Stomach smooth muscle (tissue), 2 donors: ENCODE results near the gene UPK1A.

ENCODE experiments used
- H3K27ac ChIP-seq: one replicate; pipeline ENCODE4 v1.7.0; 2013; ENCODE audit warnings: mild to moderate bottlenecking, low read length, inconsistent platforms
- H3K27me3 ChIP-seq, 2 donors: one replicate each; pipeline ENCODE4 v1.7.0; 2013; ENCODE audit warnings: low read length in 2 of 2; ENCODE audit not compliant: insufficient read depth in 2 of 2, control insufficient read depth in 1 of 2
- H3K36me3 ChIP-seq, 2 donors: one replicate each; pipeline ENCODE4 v1.7.0; 2013; ENCODE audit warnings: low read length in 2 of 2; ENCODE audit not compliant: control insufficient read depth in 2 of 2, insufficient read depth in 2 of 2
- H3K4me1 ChIP-seq: one replicate; pipeline ENCODE4 v1.7.0; 2013; ENCODE audit warnings: low read length; ENCODE audit not compliant: control insufficient read depth, insufficient read depth
- H3K4me3 ChIP-seq, 2 donors: one replicate each; pipeline ENCODE4 v1.7.0; 2013; ENCODE audit warnings: low read length in 2 of 2
- H3K9ac ChIP-seq, 2 donors: one replicate each; pipeline ENCODE4 v1.7.0; 2013; ENCODE audit warnings: low read length in 2 of 2, mild to moderate bottlenecking in 1 of 2
- H3K9me3 ChIP-seq, 2 donors: one replicate each; pipeline ENCODE4 v1.7.0; 2013; ENCODE audit warnings: low read length in 2 of 2; ENCODE audit not compliant: control insufficient read depth in 2 of 2
- donor health status: healthy.
- donor health status: Pancreatic carcinoma.

Gene UPK1A

GRCh38 chr19:35633727-35634440 lies 32.4 kb upstream of the UPK1A start:
- H3K36me3 ChIP-seq = peaks cover 48 to 58% of the 10 kb centered on the region in 2 donors
- H3K9ac ChIP-seq = no peak overlapping the region
- peaks cover 10% of the 10 kb centered on the region for H3K4me1 ChIP-seq
- no peak overlapping the region for H3K27ac ChIP-seq
- no peaks in the 10 kb centered on the region for H3K9me3 ChIP-seq
- no peaks in the 10 kb centered on the region for H3K27me3 ChIP-seq
- no peak overlapping the region for H3K4me3 ChIP-seq

- Histone ChIP-seq H3K4me3 (no peak overlapping the region), H3K27ac (no peak overlapping the region), H3K4me1 (no peaks in the 10 kb centered on the region), H3K9ac (no peak overlapping the region), H3K36me3 (peaks cover 38 to 46% of the 10 kb centered on the region in 2 donors), H3K27me3 (no peaks in the 10 kb centered on the region), H3K9me3 (no peaks in the 10 kb centered on the region)
Observed at GRCh38 chr19:35636651-35637050, 29.7 kb upstream of the UPK1A start.

GRCh38 chr19:35637165-35637564 lies 29.2 kb upstream of the UPK1A start:
- Histone ChIP-seq H3K4me1 (no peaks in the 10 kb centered on the region), H3K9me3 (no peaks in the 10 kb centered on the region), H3K9ac (no peak overlapping the region), H3K27me3 (no peaks in the 10 kb centered on the region), H3K4me3 (no peak overlapping the region), H3K27ac (no peak overlapping the region), H3K36me3 (peaks cover 33 to 41% of the 10 kb centered on the region in 2 donors)

- Histone ChIP-seq H3K4me3 (no peak overlapping the region), H3K4me1 (peaks cover 4% of the 10 kb centered on the region), H3K36me3 (peaks cover 16 to 24% of the 10 kb centered on the region in 2 donors), H3K9me3 (no peaks in the 10 kb centered on the region), H3K9ac (no peak overlapping the region), H3K27ac (no peak overlapping the region), H3K27me3 (no peaks in the 10 kb centered on the region)
Observed at GRCh38 chr19:35639321-35639639, 27.0 kb upstream of the UPK1A start.

GRCh38 chr19:35639863-35640262 lies 26.5 kb upstream of the UPK1A start:
- H3K27ac ChIP-seq = no peak overlapping the region
- peaks cover 15 to 19% of the 10 kb centered on the region in 2 donors for H3K36me3 ChIP-seq
- no peak overlapping the region for H3K9ac ChIP-seq
- H3K27me3 ChIP-seq = no peaks in the 10 kb centered on the region
- H3K4me1 ChIP-seq = peaks cover 8% of the 10 kb centered on the region
- no peak overlapping the region for H3K4me3 ChIP-seq
- no peaks in the 10 kb centered on the region for H3K9me3 ChIP-seq

GRCh38 chr19:35641515-35642151 lies 24.7 kb upstream of the UPK1A start, which contains the start of gene ETV2:
Gene ETV2, plus strand, starts transcription at chr19:35641745. Its CDS starts 716 bp downstream, at chr19:35642461.
- no peak within 1 kb of the TSS for H3K27ac ChIP-seq
- H3K9ac ChIP-seq = no peak within 1 kb of the TSS
- peaks cover 14% of the 10 kb centered on the region for H3K4me1 ChIP-seq
- peak within 1 kb of the TSS in 1 of 2 donors; percentile 3 for H3K4me3 ChIP-seq
- no peaks in the 10 kb centered on the region for H3K9me3 ChIP-seq
- H3K27me3 ChIP-seq = no peaks in the 10 kb centered on the region
- H3K36me3 ChIP-seq = peaks cover 11% of the 10 kb centered on the region in 2 donors

GRCh38 chr19:35642312-35642711 lies 24.0 kb upstream of the UPK1A start:
- H3K36me3 ChIP-seq = peaks cover 4 to 6% of the 10 kb centered on the region in 2 donors
- H3K4me1 ChIP-seq = peaks cover 14% of the 10 kb centered on the region
- H3K27me3 ChIP-seq = no peaks in the 10 kb centered on the region
- no peaks in the 10 kb centered on the region for H3K9me3 ChIP-seq
- H3K9ac ChIP-seq = no peak overlapping the region
- no peak overlapping the region for H3K4me3 ChIP-seq
- H3K27ac ChIP-seq = no peak overlapping the region

- H3K27ac ChIP-seq = no peak overlapping the region
- no peaks in the 10 kb centered on the region for H3K9me3 ChIP-seq
- H3K36me3 ChIP-seq = peaks cover 0 to 3% of the 10 kb centered on the region in 2 donors
- H3K4me1 ChIP-seq = peaks cover 17% of the 10 kb centered on the region
- no peaks in the 10 kb centered on the region for H3K27me3 ChIP-seq
- H3K9ac ChIP-seq = peak overlapping the region; percentile 62 to 67
- peak overlapping the region; percentile 79 to 81 for H3K4me3 ChIP-seq
Observed at GRCh38 chr19:35642798-35643254, 23.5 kb upstream of the UPK1A start.

GRCh38 chr19:35643255-35644205 lies 22.8 kb upstream of the UPK1A start:
- peak overlapping the region; percentile 80 for H3K27ac ChIP-seq
- H3K4me1 ChIP-seq = peaks cover 20% of the 10 kb centered on the region
- peak overlapping the region; percentile 67 to 71 for H3K9ac ChIP-seq
- H3K9me3 ChIP-seq = no peaks in the 10 kb centered on the region
- H3K4me3 ChIP-seq = peak overlapping the region; percentile 79 to 81
- H3K27me3 ChIP-seq = no peaks in the 10 kb centered on the region
- H3K36me3 ChIP-seq = no peaks in the 10 kb centered on the region

- H3K4me1 ChIP-seq = peaks cover 29% of the 10 kb centered on the region
- no peaks in the 10 kb centered on the region for H3K9me3 ChIP-seq
- no peaks in the 10 kb centered on the region for H3K27me3 ChIP-seq
- peak overlapping the region; percentile 79 to 81 for H3K4me3 ChIP-seq
- H3K9ac ChIP-seq = peak overlapping the region; percentile 67 to 71
- peak overlapping the region; percentile 80 for H3K27ac ChIP-seq
- H3K36me3 ChIP-seq = no peaks in the 10 kb centered on the region
Observed at GRCh38 chr19:35644206-35644986, 21.9 kb upstream of the UPK1A start.
